Muscle of back (tissue), 11 donors: ENCODE data around the gene SEMA3B. TPM values are rescaled to one million over a fixed set of nuclear protein-coding genes. Genes with fewer than 3 reads are reported as not detected.
"Not testable (repeated sequence)": the region's sequence is repeated elsewhere in the genome, so short reads cannot be mapped to it uniquely, and the experiment has no call there.

ENCODE experiments used
- DNase-seq, 3 donors: peaks; one replicate each; pipeline versions ENCODE4 v3.0.0 to v3.0.0-alpha.2; 2013
- polyA plus RNA-seq, 10 donors: library from polyadenylated mRNA; unstranded; fragments of 120-200 nt; gene quantifications; one replicate each; pipeline ENCODE4 v1.2.1, GENCODE V29; 2013; ENCODE audit not compliant: insufficient read length in 10 of 10

Gene SEMA3B
- polyA plus RNA-seq, 10 donors, result 25.1 to 59.2 (median 42.0) TPM

DNA sequence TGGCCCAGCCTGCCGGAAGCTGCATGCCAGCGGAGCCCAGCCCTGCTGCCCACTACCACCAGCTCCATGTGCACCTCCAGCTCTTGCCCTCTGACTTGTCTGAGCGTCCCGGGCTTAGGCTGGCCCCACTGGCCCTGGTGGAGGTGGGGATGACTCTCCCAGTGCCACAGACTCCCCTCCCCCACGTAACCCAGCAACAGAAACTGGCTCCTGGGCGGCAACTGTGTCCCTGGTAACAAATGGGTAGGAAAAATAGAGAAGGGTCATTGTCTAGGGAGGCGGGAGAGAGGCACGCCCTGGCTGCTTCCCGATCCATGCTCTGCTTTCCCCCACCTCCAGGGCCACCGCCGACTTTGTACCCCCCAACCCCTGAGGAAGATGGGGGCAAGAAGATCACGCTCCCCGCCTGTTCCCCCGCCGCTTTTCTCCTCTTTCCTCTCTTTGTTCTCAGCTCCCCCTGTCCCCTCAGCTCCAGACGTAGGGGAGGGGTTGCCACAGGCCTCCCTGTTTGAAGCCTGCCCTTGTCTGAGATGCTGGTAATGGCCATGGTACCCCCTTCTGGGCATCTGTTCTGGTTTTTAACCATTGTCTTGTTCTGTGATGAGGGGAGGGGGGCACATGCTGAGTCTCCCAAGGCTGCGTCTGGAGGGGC lies 10.8 kb upstream of the SEMA3B start:
- no peak for DNase-seq

DNA sequence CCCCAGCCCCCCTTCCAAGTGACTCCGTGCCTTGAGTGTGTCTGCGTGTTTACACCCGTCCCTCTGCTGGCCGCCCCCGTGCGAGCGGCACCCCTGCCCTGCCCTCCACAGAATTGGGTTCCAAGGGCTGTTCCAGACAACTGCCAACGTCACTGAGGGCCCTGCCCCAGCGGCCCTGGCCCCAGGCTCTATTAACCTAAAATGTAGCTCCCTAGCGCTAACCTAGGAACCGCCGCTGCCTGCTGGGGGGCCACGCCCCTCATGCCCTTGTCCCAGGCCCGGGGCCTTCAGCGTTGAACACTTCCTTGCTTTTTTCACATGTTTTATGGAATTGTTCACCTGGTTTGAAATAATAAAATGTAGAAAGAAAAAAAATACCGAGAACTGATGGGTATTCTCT lies 10.0 kb upstream of the SEMA3B start:
- DNase-seq, result no peak

DNA sequence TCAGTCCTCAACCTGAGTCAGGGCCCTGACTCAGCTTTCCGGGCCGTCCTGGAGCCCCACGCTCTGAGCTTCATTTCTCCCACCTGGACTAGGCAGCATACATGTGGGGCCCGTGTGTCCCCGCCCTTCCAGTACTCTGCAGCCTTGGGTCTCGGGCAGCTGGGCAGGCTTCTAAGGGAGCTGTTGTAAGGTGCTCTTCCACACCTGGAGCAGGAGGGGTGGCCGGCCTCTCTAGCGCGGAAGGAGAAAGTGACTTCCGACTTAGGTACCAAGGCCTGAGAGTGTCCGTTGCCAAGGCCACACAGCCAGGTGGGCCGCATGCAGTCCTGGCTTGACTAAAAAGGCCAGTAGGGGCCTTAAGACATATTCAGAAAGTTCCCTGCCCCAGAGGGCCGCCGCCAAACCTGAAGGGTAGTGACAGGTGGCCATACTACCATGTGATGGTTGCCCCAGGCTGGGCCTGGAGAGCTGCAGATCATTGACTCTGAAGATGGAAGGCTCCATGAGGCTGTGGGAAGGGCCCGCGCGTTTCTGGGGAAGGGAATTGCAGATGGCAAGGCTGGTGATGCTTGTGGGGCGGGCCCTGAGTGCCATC lies 9.4 kb upstream of the SEMA3B start:
- no peak for DNase-seq

DNA sequence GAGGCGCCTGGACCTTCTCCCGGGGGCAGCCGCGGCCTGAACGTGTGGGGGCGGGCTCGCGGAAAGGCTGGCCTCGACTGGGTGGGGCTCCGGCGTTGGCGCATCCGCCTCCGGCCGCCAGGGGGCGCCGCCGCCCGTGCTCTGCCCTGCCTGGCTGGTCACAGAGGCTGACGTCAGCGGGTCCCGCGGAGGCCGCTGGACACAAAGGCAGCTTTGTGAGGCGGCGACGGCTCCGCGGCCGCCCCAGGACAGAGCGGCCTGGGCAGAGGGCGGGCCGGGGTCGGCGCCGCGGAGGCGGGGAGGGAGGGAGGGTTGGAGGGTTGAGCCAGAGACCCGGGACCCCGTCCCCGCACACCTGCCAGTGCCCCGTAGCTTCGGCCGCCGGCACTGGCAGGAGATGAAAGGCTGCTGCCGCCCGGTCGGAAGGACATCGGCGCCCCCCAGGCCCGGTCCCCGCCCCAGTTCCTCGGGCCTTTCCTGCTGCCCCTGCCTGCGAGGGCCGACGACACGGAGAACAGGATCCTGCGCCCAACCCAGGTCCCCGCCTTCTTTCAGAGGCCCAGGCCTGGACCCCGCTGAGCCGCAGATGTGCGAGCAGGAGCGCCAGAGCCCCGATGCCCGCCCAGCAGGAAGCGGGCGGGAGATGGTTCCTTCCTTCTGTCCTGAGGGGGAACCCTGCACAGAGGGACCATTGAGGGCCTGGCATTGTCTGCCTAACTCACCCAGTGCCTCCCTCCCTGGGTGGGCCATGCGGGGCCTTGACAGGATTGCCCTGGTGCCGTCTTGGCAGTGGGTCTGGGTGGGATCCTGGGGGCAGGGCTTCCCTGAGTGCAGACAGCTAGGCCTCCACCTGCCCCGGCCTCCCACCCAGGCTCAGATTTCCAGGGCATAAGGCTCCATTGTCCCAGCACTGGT lies 8.7 kb upstream of the SEMA3B start:
- peak; percentile 92 to 98 (median 97) for DNase-seq

DNA sequence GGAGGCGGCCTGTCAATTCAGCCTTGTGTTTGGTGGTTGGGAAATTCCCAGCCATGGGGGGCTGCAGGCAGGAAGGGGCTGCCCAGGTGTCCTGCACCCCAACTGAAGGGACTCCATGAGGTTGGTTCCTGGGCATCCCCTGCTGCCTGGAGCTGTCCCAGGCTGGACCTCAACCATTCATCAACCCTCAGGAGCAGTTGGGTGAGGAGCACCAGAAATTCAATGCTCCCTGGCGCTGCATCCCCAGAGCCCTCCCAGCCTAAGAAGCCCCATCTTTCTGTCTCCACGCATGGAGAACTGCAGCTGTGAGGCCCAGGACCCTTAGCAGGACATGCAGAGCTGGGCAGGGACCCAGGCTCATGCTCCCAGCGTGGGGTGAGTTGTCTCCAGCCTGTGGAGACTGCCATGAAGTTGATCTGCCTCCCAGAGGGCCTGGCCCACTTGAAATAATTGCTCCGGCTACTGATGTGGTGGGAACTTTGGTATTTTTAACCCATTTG lies 8.0 kb upstream of the SEMA3B start:
- DNase-seq, result peak in 1 of 3 donors; percentile 76

DNA sequence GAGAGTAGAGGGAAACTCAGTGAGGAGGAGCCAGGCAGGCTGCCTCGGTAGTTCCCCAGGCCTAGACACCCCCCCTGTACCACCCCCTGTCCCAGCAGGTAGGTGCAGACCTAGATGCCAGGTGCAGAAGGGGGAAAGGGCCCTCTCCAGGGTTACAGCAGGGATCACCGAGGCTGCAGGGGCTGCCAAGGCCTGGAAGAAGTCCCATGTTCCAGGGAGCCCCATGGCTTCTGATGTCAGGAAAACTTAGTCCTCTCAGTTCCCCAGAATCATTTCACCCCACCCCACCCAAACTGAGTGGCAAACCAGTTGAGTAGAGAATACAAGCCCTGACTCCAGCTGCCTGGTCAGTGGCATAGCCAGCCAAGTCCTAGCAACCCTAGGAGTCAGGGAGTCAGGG lies 7.4 kb upstream of the SEMA3B start:
- peak in 1 of 3 donors; percentile 54 for DNase-seq

DNA sequence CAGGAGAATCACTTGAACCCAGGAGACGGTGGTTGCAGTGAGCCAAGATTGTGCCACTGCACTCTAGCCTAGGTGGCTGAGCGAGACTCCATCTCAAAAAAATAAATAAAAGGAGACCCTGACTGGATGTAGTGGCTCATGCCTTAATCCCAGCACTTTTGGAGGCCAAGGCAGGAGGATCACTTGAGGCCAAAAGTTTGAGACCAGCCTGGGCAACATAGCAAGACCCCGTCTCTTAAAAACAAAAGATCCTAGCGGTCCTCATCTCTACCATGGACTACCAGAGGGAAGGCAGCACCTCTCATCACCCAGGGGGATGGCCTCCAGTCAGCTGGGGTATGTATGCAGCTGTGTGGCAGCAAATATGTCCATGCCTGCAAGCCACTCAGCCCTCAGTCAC lies 6.7 kb upstream of the SEMA3B start:
- DNase-seq, result not testable (repeated sequence)

DNA sequence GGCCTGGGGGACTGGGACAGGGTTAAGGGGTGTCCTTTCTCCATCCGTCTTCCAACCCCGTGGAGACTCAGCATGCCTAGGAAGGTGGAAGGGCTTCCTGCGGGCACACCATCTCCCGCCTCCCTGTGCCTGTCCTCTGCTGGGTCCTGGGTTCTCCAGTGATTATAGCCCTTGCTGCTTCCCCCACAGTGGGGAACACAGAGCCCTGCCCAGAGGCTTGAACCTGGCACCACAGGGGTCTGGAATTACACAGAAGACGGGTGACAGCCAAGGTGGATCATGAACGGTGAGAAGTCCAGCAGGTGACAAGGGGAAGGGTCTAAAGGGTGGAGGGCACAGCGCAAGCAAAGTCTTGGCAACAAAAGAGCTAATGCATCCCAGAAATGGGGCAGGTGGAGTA lies 6.2 kb upstream of the SEMA3B start:
- DNase-seq, result no peak

DNA sequence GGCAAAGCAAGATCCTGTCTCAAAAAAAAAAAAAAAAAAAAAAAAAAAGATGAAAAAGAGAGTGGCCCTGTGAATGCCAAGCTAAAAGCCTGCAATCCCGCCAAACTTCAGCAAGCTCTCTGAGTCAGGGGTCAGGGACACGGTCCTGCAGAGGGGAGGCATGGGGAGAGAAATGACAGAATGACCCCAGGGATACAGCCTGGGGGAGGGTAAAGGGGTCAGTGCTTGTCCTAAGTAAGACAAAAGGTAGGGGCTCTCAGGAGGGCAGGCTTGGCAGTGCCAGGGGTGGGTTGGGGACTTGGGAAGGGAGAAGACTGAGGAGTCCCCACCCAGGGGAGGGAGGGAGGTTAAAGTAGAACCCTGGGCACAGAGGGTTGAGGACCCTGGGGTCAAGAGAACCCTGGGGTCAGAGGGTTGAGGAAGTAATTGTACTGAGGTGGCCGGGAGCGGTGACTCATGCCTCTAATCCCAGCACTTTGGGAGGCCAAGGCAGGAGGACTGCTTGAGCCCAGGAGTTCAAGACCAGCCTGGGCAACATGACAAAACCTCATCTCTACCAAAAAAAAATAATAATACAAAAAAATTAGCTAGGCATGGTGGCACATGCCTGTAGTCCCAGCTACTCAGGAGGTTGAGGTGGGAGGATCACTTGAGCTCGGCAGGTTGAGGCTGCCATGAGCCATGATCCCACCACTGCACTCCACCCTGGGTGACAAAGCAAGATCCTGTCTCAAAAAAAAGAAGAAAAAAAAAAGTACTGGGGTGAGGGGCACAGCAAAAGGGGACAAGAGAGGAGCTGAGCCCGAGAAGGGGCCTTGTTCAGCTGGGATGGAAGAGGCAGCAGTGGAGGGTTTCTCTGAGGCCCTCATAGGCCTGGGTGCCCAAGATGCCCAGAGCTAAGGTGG lies 5.2 kb upstream of the SEMA3B start:
- DNase-seq, result no peak

DNA sequence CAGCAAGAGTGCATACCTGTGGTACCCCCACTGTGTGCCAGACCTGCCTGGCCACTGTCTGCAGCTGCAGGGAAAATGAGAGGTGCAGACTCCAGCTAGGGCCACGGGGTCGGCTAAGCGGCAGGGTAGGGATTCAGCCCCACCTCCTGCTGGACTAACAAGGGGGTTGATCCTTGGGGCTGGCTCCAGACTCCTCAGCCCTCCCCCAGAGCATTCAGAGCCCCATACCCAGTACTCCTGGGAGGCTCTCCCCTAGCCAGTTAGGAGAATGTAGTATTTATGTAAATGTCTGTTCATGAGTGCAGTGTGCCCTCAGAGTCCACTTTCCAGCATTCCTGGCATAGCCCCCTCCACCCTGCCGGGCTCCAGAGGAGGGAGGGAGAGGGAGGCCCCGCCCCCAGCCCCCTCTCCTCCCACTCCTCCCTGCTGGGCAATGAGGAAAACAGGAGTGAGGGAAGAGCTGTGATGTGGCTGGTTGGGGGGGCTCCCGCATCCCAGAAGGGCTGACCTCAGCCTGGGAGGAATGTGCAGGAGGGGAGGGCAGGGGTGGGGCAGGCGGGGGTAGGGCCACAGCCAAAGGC lies 4.5 kb upstream of the SEMA3B start:
- DNase-seq, result peak; percentile 92 to 96 (median 95)

DNA sequence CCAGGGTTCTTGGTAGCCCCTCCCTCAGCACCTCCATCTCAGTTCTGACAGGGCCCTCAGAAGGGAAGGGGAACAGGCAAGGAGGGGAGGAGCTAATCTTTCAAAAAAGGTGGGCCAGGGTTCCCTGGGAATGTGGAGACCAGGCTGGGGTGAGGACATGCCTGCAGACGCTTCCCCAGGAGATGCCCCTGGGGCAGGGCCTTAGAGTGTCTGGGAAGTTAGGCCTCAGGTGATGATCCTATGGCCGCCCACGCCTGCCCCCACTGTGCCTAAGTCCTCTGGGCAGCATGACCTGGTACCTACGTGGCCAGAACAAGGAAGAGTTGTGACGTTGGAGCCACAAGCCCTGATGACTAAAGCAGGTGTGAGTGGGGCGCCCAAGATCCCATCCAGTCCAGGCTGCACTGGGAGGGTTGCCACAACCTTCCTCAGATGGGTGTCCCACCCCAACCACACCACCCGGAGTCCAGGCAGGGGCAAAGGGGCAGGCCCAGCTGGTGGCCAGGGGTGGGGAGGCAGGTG lies 3.9 kb upstream of the SEMA3B start:
- DNase-seq, result no peak

DNA sequence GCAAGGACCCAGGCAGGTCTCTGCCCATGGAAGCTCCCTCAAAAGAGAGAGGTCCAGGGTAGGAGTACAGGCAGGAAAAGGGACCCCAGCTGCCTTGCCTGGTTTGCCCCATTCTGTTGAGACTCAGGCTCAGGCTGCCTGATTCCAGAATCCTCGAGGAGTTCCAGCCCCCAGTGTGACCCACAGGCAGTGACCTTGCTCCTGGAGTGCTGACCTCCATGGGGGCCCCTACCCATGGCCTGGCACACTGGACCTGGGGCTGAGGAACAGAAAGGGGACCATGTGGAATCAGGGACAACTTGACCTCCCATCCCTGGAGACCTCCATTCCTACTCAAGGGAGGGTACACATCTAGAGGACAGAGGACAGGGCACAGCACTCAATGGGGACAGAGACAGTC lies 3.4 kb upstream of the SEMA3B start:
- no peak for DNase-seq

DNA sequence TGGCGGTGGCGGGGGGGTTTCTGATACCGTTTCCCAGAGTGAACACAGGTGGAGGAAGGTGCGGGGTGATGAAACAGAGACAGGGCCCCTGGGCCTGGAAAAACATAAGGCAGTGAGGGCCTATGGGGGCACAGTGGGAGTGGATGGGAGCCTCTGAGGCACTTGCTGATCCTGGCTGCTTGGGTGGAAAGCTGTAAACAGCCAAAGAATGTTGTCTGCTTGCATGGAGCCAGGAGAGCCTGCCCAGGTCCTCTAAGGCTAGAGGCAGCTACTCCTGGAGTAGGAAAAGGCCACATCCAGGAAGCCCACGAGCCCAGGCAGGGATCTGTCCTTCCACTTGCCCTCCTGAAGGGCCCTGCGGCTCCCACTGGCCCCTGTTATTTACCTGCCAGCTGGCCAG lies 2.9 kb upstream of the SEMA3B start:
- peak in 1 of 3 donors; percentile 55 for DNase-seq

DNA sequence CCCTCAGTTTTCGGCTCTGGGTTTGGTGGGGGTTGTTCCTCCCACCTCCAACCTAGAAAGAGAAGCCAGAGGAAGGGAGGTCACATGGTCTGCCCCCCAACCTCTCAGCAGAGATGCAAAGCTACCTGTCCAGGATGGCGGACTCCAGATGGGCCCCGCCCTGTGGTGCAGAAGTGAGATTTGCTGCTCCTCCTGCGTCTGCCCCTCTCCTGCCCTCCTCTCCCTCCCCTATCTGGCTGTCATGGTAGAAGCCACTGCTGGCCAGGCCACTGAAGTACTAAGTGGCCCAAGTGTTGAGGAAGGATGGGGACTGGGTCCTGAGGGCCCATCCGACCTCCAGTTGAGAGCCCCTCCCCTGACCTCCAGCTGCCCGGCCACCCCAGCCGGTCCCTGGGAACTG lies 2.1 kb upstream of the SEMA3B start:
- no peak for DNase-seq

DNA sequence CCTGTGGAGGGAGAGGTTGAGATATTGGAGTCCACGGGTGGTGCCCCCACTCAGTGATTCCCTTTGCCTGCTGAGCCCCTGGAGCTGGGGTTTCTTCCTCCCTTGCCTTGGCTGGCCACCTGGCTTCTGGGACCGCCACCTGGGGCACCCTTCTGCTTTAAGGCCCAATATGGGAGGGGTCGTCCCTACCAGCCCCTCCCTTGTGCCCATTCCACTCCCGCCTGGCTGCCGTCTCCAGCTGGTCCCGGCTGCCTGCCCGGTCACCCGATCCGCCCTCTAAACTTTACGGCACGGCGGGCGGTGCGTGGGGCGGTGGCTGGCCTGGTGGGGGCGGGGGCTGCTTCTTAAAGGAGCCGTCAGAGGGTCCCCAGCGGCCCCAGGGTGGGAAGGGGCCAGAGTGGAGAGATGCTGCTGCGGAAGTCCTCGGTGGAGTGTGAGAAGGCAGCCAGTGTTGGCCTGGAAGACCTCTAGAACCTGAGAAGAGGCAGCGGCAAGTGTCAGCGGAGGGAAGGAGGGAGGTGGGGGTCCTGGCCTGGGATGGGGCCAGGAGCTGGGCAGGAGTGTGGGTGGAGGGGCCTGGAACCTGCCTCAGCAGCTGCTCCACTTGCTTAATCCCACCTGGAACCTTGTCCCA lies 1.6 kb upstream of the SEMA3B start:
- peak; percentile 61 to 85 (median 71) for DNase-seq

DNA sequence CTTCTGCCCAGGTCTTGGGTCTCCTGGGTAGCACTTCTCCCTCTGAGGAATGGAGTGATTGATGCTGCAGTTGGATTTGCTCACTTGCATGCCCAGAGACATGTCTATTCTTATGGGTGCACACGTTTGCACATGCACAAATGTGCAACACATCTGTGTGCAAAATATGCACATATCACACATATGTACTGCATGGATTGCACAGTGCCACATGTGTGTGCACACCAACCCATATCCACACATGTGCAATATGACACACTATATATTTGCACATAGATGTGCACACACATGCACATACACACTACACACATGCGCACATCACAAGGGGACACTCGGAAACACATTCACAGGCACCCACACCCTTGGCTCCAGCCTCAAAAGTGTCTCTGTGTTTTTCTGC lies 671 bp upstream of the SEMA3B start:
- no peak for DNase-seq

DNA sequence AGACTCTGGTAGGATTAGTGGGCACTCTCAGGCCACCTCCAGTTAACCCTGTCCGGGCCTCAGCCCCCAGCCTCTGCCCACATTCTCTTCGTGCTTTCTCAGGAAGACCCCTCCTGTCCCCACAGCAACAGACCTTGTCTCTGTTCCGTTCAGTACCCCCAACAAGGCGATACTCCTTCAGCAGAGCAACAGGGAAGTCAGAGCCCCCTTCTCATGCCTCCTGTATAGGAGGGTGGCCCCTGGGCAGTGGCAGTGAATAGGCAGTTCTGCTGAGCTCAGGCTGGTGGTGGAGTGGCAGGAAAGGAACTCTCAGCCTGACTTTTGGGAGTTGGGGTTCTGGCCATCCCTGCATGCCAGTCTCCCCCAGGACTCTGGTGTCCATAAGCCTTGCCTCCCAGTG lies 513 bp downstream of the SEMA3B start:
- no peak for DNase-seq

DNA sequence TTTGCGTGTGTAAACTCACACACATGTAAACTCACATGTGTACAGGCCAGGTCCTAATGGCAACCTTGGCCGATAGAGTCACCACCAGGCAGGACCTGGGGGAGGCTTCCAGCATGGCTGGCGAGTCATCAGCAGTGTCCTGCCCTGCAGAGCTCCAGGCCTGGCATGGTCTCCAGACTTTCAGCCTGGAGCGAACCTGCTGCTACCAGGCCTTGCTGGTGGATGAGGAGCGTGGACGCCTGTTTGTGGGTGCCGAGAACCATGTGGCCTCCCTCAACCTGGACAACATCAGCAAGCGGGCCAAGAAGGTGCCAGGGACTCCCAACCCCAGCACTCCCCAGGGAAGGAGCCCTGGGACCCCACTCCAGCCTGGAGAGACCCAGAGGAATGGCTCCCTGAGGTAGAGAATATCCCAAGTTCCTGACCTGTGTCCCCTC lies 1.0 kb downstream of the SEMA3B start:
- DNase-seq, result no peak

DNA sequence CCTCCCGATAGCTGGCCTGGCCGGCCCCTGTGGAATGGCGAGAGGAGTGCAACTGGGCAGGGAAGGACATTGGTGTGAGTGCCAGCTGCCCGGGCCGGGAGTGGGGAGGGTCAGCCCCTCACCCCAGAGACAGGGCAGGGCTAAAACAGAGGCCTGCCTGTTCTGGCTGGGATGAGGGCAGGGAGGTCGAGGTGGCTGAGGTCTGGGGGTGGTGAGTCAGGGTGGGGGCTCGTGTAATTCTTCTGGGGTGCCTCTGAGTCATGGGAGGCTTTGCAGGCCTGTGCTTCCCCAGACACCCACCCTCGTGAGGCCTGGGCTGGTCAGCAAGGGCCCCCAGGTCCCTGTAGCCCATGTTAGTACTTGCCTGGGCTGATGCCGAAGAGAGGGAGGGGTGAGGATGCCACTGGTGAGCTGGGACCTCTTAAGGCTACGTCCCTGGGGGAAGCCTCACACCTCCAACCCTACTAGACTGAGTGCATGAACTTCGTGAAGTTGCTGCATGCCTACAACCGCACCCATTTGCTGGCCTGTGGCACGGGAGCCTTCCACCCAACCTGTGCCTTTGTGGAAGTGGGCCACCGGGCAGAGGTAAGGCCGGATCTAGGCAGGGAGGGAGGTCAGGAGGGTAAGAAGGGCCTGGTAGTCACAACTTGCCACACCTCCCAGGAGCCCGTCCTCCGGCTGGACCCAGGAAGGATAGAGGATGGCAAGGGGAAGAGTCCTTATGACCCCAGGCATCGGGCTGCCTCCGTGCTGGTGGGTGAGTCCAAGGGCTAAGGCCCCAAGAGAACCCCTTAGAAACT lies 1.7 kb downstream of the SEMA3B start:
- DNase-seq, result no peak
